SH-SY5Y (cell line): Measurements from ENCODE around the gene IQCF2.

Experiments
- GATA2 ChIP-seq: IDR thresholded peaks from 2 replicates; pipeline ENCODE4 v1.6.1; 2011; ENCODE audit warnings: mild to moderate bottlenecking, low read depth, low read length
- GATA3 ChIP-seq: IDR thresholded peaks from 2 replicates; pipeline ENCODE4 v1.6.1; 2011; ENCODE audit warnings: low read depth, mild to moderate bottlenecking, low read length, moderate library complexity

GRCh38 chr3:51816723-51817122 lies 44.7 kb upstream of the IQCF2 start:
- TF ChIP-seq GATA3 (no peak), GATA2 (no peak)
